ENCODE measurements around the gene PALM2AKAP2.

GRCh38 chr9:109789971-109790370, 10.0 kb downstream of the PALM2AKAP2 start:
- TF ChIP-seq CTCF (IDR thresholded peaks at IDR 0.05; ENCODE audit: low read depth, low read length) (no peak), EZH2phosphoT487 (IDR thresholded peaks at IDR 0.05; ENCODE audit: low read depth) (no peak)
